ENCODE results near the gene ZNF80.

DNA sequence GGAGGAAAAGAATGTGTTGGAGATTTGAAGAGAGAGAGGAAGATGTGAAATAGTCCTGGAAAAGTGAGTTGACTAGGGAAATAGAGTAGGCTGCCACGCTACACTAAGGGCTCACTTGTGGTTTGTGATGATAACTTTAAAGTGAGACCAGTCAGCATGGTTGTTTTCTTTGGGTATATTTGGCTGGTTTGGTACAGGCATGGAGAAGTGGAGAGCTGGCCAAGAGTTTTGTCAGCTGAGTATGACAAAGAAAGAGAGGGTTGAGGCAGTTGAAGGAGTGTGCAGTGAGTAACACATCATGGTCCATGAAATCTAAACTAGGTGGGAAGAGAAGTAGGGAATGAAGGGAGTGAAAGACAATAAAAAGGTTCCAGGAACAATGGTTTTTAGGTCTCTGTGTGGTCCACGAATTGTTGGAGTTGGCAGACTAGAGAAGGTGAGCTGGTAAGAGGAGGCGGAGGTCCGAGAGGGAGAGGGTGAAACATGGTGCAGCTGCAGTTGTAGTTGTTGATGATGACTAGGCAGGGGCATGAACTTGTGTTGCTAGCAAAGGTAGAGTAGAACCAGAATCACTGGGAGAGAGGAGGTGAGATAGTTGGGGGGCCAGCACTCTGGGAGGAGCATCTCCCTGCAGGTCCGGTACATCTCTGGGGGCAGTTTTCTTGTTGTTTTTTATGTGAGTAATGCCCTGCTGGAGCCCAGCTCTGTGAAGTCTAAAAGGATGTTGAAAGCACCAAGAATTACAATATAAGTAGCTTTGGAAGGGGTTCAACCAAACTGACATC is 21.0 kb downstream of the ZNF80 start:
- TF ChIP-seq CTCF (IDR thresholded peaks at IDR 0.05) (no peak), POLR2A (IDR thresholded peaks at IDR 0.05) (no peak), POLR2AphosphoS5 (IDR thresholded peaks at IDR 0.05) (no peak), EP300 (IDR thresholded peaks at IDR 0.05; ENCODE audit: low read depth) (no peak)

Measured in transverse colon (tissue), 4 donors.